HEK293 (cell line): ENCODE results near the gene SIK3.

ENCODE experiments used
- CTCF ChIA-PET: fragments of 350-600 bp; formaldehyde crosslinking; extraction: SDS; loops from one replicate; lab custom pipeline; 2021; ENCODE audit warnings: antibody characterized with exemption; lab: Yijun Ruan, JAX
- POLR2A ChIA-PET: fragments of 300-600 bp; formaldehyde crosslinking; extraction: SDS; loops from one replicate; lab custom pipeline; 2020; ENCODE audit warnings: antibody characterized with exemption, inconsistent platforms; lab: Yijun Ruan, JAX
- H3K27ac ChIP-seq: fragments of 200-500 bp; sonication (Bioruptor generic); 2 replicates; pipeline ENCODE4 v1.5.1; 2014; ENCODE audit warnings: low read depth, low read length, control low read depth, inconsistent platforms; ENCODE audit errors: extremely low read depth
- H3K36me3 ChIP-seq, 2 experiments: fragments of 200-500 bp in 1 of 2; sonication (Bioruptor generic) in 1 of 2; 1 replicate in 1 of 2; 2 replicates in 1 of 2; pipeline ENCODE4 v1.5.1; 2014 to 2017; ENCODE audit warnings: inconsistent platforms in 2 of 2, low read length in 2 of 2; ENCODE audit not compliant: control insufficient read depth in 2 of 2, insufficient read depth in 1 of 2
- H3K4me1 ChIP-seq: fragments of 200-500 bp; sonication (Bioruptor generic); 2 replicates; pipeline ENCODE4 v1.5.1; 2014; ENCODE audit warnings: mild to moderate bottlenecking, low read length, inconsistent platforms; ENCODE audit not compliant: control insufficient read depth, insufficient read depth
- H3K4me3 ChIP-seq: 2 replicates; pipeline ENCODE4 v1.5.1; 2011; ENCODE audit warnings: low read depth, mild to moderate bottlenecking, control low read depth, low read length, moderate library complexity
- H3K9me3 ChIP-seq: fragments of 200-500 bp; sonication (Bioruptor generic); 2 replicates; pipeline ENCODE4 v1.5.1; 2014; ENCODE audit warnings: low read depth, low read length, inconsistent platforms; ENCODE audit not compliant: control insufficient read depth, insufficient read depth
- MYNN ChIP-seq: fragments of 450-650 bp; formaldehyde crosslinking; IDR thresholded peaks from 2 replicates; pipeline ENCODE4 v1.5.1; 2016; ENCODE audit warnings: missing biosample characterization, missing genetic modification characterization, borderline replicate concordance
- RBAK ChIP-seq: fragments of 450-650 bp; formaldehyde crosslinking; IDR thresholded peaks from 2 replicates; pipeline ENCODE4 v1.5.1; 2016; ENCODE audit warnings: missing biosample characterization, missing genetic modification characterization
- ZBTB21 ChIP-seq: fragments of 450-650 bp; formaldehyde crosslinking; IDR thresholded peaks from 2 replicates; pipeline ENCODE4 v1.5.1; 2017; ENCODE audit warnings: missing biosample characterization, missing genetic modification characterization
- ZBTB8A ChIP-seq: fragments of 450-650 bp; formaldehyde crosslinking; IDR thresholded peaks from 2 replicates; pipeline ENCODE4 v1.5.1; 2016; ENCODE audit warnings: missing biosample characterization, missing genetic modification characterization
- ZFP41 ChIP-seq: fragments of 450-650 bp; formaldehyde crosslinking; IDR thresholded peaks from 2 replicates; pipeline ENCODE4 v1.5.1; 2016; ENCODE audit warnings: missing biosample characterization, missing genetic modification characterization, borderline replicate concordance
- ZFP69B ChIP-seq: fragments of 450-650 bp; formaldehyde crosslinking; IDR thresholded peaks from 2 replicates; pipeline ENCODE4 v1.5.1; 2016; ENCODE audit warnings: missing biosample characterization, missing genetic modification characterization
- ZIC2 ChIP-seq: fragments of 450-650 bp; formaldehyde crosslinking; IDR thresholded peaks from 2 replicates; pipeline ENCODE4 v1.5.1; 2016; ENCODE audit warnings: missing biosample characterization, missing genetic modification characterization
- ZNF132 ChIP-seq: fragments of 450-650 bp; formaldehyde crosslinking; IDR thresholded peaks from 2 replicates; pipeline ENCODE4 v1.5.1; 2017; ENCODE audit warnings: missing biosample characterization, missing genetic modification characterization, borderline replicate concordance
- ZNF2 ChIP-seq: fragments of 450-650 bp; formaldehyde crosslinking; IDR thresholded peaks from 2 replicates; pipeline ENCODE4 v1.5.1; 2016; ENCODE audit warnings: missing biosample characterization, missing genetic modification characterization
- ZNF23 ChIP-seq: fragments of 450-650 bp; formaldehyde crosslinking; IDR thresholded peaks from 2 replicates; pipeline ENCODE4 v1.5.1; 2016; ENCODE audit warnings: missing biosample characterization, missing genetic modification characterization, borderline replicate concordance
- ZNF426 ChIP-seq: fragments of 450-650 bp; formaldehyde crosslinking; IDR thresholded peaks from 2 replicates; pipeline ENCODE4 v1.5.1; 2017; ENCODE audit warnings: missing biosample characterization, missing genetic modification characterization, mild to moderate bottlenecking, inconsistent platforms, moderate library complexity
- ZNF473 ChIP-seq: fragments of 450-650 bp; formaldehyde crosslinking; IDR thresholded peaks from 2 replicates; pipeline ENCODE4 v1.5.1; 2017; ENCODE audit warnings: missing biosample characterization, missing genetic modification characterization
- ZNF639 ChIP-seq: fragments of 450-650 bp; formaldehyde crosslinking; IDR thresholded peaks from 2 replicates; pipeline ENCODE4 v1.5.1; 2016; ENCODE audit warnings: missing biosample characterization, missing genetic modification characterization
- ZNF645 ChIP-seq: fragments of 450-650 bp; formaldehyde crosslinking; IDR thresholded peaks from 2 replicates; pipeline ENCODE4; 2016; ENCODE audit warnings: missing biosample characterization, missing genetic modification characterization
- ZNF747 ChIP-seq: fragments of 450-650 bp; formaldehyde crosslinking; IDR thresholded peaks from 2 replicates; pipeline ENCODE4 v1.5.1; 2016; ENCODE audit warnings: missing biosample characterization, missing genetic modification characterization
- TF ChIP-seq, protein P1 (sequence below): fragments of 450-650 bp; IDR thresholded peaks from 2 replicates; pipeline ENCODE4 v1.5.1; 2018; ENCODE audit warnings: missing biosample characterization, mild to moderate bottlenecking, missing genetic modification characterization
- TF ChIP-seq, protein P2 (sequence below): fragments of 450-650 bp; formaldehyde crosslinking; IDR thresholded peaks from 2 replicates; pipeline ENCODE4 v1.5.1; 2016; ENCODE audit warnings: missing biosample characterization, missing genetic modification characterization
- TF ChIP-seq, protein P3 (sequence below): fragments of 450-650 bp; formaldehyde crosslinking; IDR thresholded peaks from 2 replicates; pipeline ENCODE4 v1.5.1; 2016; ENCODE audit warnings: missing biosample characterization, missing genetic modification characterization
- TF ChIP-seq, protein P4 (sequence below): fragments of 450-650 bp; formaldehyde crosslinking; optimal IDR thresholded peaks from 2 replicates; pipeline ENCODE3; 2016; ENCODE audit warnings: missing biosample characterization, mild to moderate bottlenecking, missing genetic modification characterization

Gene SIK3

GRCh38 chr11:116833816-116834534 lies 264.3 kb downstream of the SIK3 start:
- ChIA-PET CTCF (interaction anchor here (0.6 to 3.0 kb wide), 5 partner anchors 43 to 904 kb away, joined by 3 to 15 read pairs (median 5); partner anchors contain the start of gene APOA5), POLR2A (no interaction called here)
- Histone ChIP-seq H3K27ac (no peak overlapping the region), H3K36me3 (no peaks in the 10 kb centered on the region), H3K9me3 (no peaks in the 10 kb centered on the region), H3K4me3 (no peak overlapping the region), H3K4me1 (no peaks in the 10 kb centered on the region)
- TF ChIP-seq ZNF426 (no peak), RBAK (tag by site-specific recombination) (no peak), ZNF747 (tag by site-specific recombination) (no peak), ZNF645 (tag by site-specific recombination) (no peak), ZNF639 (tag by site-specific recombination) (no peak), ZNF473 (no peak), ZBTB21 (tag by site-specific recombination) (no peak), ZFP41 (tag by site-specific recombination) (no peak), ZIC2 (no peak), ZNF2 (no peak)
- TF ChIP-seq, protein P1, sequence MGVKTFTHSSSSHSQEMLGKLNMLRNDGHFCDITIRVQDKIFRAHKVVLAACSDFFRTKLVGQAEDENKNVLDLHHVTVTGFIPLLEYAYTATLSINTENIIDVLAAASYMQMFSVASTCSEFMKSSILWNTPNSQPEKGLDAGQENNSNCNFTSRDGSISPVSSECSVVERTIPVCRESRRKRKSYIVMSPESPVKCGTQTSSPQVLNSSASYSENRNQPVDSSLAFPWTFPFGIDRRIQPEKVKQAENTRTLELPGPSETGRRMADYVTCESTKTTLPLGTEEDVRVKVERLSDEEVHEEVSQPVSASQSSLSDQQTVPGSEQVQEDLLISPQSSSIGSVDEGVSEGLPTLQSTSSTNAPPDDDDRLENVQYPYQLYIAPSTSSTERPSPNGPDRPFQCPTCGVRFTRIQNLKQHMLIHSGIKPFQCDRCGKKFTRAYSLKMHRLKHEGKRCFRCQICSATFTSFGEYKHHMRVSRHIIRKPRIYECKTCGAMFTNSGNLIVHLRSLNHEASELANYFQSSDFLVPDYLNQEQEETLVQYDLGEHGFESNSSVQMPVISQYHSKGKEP (tag by site-specific recombination) = no peak
- TF ChIP-seq, protein P2, sequence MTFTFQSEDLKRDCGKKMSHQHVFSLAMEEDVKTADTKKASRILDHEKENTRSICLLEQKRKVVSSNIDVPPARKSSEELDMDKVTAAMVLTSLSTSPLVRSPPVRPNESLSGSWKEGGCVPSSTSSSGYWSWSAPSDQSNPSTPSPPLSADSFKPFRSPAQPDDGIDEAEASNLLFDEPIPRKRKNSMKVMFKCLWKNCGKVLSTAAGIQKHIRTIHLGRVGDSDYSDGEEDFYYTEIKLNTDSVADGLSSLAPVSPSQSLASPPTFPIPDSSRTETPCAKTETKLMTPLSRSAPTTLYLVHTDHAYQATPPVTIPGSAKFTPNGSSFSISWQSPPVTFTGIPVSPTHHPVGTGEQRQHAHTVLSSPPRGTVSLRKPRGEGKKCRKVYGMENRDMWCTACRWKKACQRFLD (tag by site-specific recombination) = no peak
- TF ChIP-seq, protein P3, sequence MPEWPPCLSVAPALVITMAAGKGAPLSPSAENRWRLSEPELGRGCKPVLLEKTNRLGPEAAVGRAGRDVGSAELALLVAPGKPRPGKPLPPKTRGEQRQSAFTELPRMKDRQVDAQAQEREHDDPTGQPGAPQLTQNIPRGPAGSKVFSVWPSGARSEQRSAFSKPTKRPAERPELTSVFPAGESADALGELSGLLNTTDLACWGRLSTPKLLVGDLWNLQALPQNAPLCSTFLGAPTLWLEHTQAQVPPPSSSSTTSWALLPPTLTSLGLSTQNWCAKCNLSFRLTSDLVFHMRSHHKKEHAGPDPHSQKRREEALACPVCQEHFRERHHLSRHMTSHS (tag by site-specific recombination) = no peak

GRCh38 chr11:116833491-116833815 lies 264.8 kb downstream of the SIK3 start:
- no peaks in the 10 kb centered on the region for H3K9me3 ChIP-seq
- H3K4me1 ChIP-seq = no peaks in the 10 kb centered on the region
- H3K36me3 ChIP-seq = no peaks in the 10 kb centered on the region
- no peak overlapping the region for H3K4me3 ChIP-seq
- no peak overlapping the region for H3K27ac ChIP-seq
- TF ChIP-seq MYNN = no peak
- TF ChIP-seq ZFP69B (tag by site-specific recombination) = no peak
- TF ChIP-seq ZNF132 (tag by site-specific recombination) = no peak
- no peak for TF ChIP-seq ZBTB8A (tag by site-specific recombination)
- TF ChIP-seq, protein P4, sequence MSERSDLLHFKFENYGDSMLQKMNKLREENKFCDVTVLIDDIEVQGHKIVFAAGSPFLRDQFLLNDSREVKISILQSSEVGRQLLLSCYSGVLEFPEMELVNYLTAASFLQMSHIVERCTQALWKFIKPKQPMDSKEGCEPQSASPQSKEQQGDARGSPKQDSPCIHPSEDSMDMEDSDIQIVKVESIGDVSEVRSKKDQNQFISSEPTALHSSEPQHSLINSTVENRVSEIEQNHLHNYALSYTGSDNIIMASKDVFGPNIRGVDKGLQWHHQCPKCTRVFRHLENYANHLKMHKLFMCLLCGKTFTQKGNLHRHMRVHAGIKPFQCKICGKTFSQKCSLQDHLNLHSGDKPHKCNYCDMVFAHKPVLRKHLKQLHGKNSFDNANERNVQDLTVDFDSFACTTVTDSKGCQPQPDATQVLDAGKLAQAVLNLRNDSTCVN (tag by site-specific recombination) = no peak
- no peak for TF ChIP-seq ZNF23 (tag by site-specific recombination)
- ChIA-PET CTCF (interaction anchor here (1.1 to 2.2 kb wide), 2 partner anchors 43 to 87 kb away, joined by 3 to 14 read pairs; partner anchors contain the start of gene APOA5), POLR2A (no interaction called here)
